WERI-Rb-1 (cell line): ENCODE measurements around the gene ARMC12.

Experiments
- DNase-seq: peaks from one replicate; pipeline ENCODE4 v3.0.0-alpha.2; 2020
- H3K27ac ChIP-seq: fragments of 250-450 bp; sonication (Bioruptor Pico); 2 replicates; pipeline ENCODE4 v1.5.1; 2020; ENCODE audit warnings: mild to moderate bottlenecking, moderate library complexity
- H3K27me3 ChIP-seq: fragments of 250-450 bp; sonication (Bioruptor Pico); 2 replicates; pipeline ENCODE4 v1.5.1; 2021; ENCODE audit warnings: mild to moderate bottlenecking, low read depth, moderate library complexity; ENCODE audit not compliant: insufficient read depth, severe bottlenecking
- H3K36me3 ChIP-seq: fragments of 250-450 bp; sonication (Bioruptor Pico); 2 replicates; pipeline ENCODE4 v1.5.1; 2020; ENCODE audit warnings: mild to moderate bottlenecking, moderate library complexity
- H3K4me3 ChIP-seq: 2 replicates; pipeline ENCODE4 v1.5.1; 2011; ENCODE audit warnings: low read depth, mild to moderate bottlenecking, control low read depth, low read length
- H3K9me3 ChIP-seq: fragments of 250-450 bp; sonication (Bioruptor Pico); 2 replicates; pipeline ENCODE4 v1.5.1; 2021; ENCODE audit warnings: mild to moderate bottlenecking, moderate library complexity; ENCODE audit not compliant: severe bottlenecking
- TF ChIP-seq, protein P1 (sequence below): IDR thresholded peaks from 2 replicates; pipeline ENCODE4 v1.5.1; 2011; ENCODE audit warnings: low read depth, mild to moderate bottlenecking, control low read depth, inconsistent platforms, low read length

The ARMC12 gene

GRCh38 chr6:35735452-35735851 lies 1.4 kb upstream of the ARMC12 start:
- Histone ChIP-seq H3K27me3 (no peaks in the 10 kb centered on the region), H3K36me3 (no peaks in the 10 kb centered on the region), H3K9me3 (no peaks in the 10 kb centered on the region), H3K27ac (no peak overlapping the region), H3K4me3 (no peak overlapping the region)
- no peak for DNase-seq
- TF ChIP-seq, protein P1, sequence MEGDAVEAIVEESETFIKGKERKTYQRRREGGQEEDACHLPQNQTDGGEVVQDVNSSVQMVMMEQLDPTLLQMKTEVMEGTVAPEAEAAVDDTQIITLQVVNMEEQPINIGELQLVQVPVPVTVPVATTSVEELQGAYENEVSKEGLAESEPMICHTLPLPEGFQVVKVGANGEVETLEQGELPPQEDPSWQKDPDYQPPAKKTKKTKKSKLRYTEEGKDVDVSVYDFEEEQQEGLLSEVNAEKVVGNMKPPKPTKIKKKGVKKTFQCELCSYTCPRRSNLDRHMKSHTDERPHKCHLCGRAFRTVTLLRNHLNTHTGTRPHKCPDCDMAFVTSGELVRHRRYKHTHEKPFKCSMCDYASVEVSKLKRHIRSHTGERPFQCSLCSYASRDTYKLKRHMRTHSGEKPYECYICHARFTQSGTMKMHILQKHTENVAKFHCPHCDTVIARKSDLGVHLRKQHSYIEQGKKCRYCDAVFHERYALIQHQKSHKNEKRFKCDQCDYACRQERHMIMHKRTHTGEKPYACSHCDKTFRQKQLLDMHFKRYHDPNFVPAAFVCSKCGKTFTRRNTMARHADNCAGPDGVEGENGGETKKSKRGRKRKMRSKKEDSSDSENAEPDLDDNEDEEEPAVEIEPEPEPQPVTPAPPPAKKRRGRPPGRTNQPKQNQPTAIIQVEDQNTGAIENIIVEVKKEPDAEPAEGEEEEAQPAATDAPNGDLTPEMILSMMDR = no peak

- TF ChIP-seq, protein P1 = peak; percentile 97
- Histone ChIP-seq H3K9me3 (no peaks in the 10 kb centered on the region), H3K27ac (peak overlapping the region; percentile 3; the same call in 1 of the 2 replicates), H3K4me3 (no peak overlapping the region), H3K36me3 (no peaks in the 10 kb centered on the region), H3K27me3 (no peaks in the 10 kb centered on the region)
- peak; percentile 88 for DNase-seq
These were observed 458 bp upstream of the ARMC12 start for GRCh38 chr6:35736253-35736894.

DNA sequence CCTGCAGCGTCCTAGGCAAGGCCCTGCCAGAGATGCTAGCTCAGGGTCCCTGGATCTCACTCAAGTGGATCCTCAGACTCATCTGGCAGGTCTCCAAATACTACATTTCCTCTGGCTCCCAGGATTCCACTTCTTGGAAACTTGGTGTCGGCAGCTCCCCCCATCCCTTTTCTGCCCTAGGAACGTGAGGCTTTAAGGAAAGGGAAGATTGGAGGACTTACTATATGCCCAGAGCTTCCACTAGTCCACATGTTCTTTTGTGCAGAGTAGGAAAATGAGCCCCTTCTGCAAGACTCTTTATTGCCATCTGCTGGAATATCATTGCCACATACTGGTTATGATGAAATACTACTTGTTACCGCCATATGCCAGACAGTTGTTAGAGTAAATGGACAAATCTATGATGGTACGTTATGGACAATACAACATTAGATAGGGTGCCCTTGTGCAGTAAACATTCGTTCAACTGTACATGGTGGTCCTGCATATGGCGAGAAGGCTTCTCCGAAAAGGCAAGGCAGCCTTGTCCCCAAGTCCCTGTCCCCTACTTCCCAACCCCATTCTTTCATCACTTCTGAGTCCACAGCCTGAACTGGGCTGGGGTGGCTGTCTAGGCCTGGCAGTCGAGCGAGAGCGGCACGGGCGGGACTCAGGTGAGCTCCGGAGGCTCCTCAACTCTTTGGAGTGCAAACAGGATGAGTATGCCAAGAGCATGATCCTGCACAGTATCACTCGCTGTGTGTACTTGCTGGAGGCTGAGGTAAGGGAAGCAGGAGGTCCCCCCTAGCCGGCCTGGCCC lies 780 bp downstream of the ARMC12 start:
- Histone ChIP-seq H3K36me3 (no peaks in the 10 kb centered on the region), H3K27ac (peak overlapping the region; percentile 25), H3K4me3 (no peak overlapping the region), H3K27me3 (no peaks in the 10 kb centered on the region), H3K9me3 (no peaks in the 10 kb centered on the region)
- TF ChIP-seq, protein P1 = peak; percentile 73
- peak; percentile 48 for DNase-seq

DNA sequence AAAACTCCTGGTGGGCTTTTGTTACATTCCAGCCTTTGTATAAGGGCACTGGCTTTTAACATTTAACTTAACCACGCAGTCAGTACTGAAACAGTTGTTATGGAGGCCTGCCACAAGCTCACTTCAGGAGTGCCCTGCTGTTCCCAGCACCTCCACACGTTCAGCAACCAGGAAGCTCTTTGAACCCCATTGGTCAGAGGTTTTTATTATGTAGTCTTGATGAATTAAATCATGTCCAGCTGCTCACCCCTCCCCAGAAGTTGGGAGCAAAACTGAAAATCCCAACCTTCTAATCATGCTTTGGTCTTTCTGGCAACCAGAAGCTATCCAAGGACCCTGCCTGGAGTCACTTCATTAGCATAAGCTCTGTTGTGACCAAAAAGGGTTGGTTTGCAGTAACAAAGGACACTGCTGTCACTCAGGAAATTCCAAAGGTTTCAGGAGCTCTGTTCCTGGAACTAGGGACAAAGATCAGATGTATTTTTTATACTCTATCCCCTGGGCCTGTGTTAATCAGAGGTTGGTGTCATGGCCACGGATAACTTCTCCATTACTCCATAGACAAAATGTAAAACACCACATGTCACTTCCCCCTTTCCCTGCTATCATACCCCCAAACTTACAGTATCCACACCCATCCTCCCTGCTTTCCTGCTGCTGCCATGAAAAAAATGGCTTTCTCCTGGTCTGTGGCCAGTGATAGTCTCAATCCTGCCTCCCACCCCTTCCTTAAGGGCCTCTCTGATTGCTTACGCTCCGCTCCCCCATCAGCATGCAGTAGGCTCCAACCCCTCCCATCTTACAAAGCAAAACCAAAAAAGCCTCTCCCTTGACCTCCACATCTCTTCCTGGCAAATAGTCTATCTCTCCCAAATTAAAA lies 3.1 kb downstream of the ARMC12 start:
- TF ChIP-seq, protein P1 = no peak
- Histone ChIP-seq H3K9me3 (no peaks in the 10 kb centered on the region), H3K4me3 (no peak overlapping the region), H3K36me3 (no peaks in the 10 kb centered on the region), H3K27me3 (no peaks in the 10 kb centered on the region), H3K27ac (no peak overlapping the region)
- DNase-seq = no peak

GRCh38 chr6:35742842-35743241 lies 6.0 kb downstream of the ARMC12 start:
- H3K27ac ChIP-seq = no peak overlapping the region
- H3K36me3 ChIP-seq = no peaks in the 10 kb centered on the region
- no peak for DNase-seq
- TF ChIP-seq, protein P1 = 0 out of 2 replicates have a peak, but pooled peaks have one; percentile 19
- H3K4me3 ChIP-seq = no peak overlapping the region
- H3K27me3 ChIP-seq = no peaks in the 10 kb centered on the region
- H3K9me3 ChIP-seq = peaks cover 2% of the 10 kb centered on the region
